ENCODE measurements around the gene POLR3GL. TPM values are rescaled to one million over a fixed set of nuclear protein-coding genes. Genes with fewer than 3 reads are reported as not detected.

The POLR3GL gene
- total and polyA plus RNA-seq, 2 experiments from 2014 or later = 3.1 to 9.5 TPM

DNA sequence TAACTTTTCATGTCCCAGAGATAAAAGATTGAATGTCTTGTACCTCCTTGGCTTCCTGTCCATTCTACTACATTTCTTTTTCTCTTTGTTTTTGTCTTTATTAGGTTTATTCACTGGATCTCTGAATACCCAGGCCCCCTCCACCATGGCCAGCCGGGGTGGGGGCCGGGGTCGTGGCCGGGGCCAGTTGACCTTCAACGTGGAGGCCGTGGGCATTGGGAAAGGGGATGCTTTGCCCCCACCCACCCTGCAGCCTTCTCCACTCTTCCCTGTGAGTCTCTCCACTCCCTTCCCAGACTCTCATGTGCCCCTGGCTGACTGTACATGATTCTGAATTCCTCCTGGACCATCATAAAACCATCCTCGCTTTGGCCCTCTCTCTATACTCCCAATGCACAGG lies 10.2 kb downstream of the POLR3GL start:
- no peak overlapping the region for H3K4me3 ChIP-seq
- H3K9me3 Mint-ChIP-seq = no peaks in the 10 kb centered on the region
- peaks cover 2% of the 10 kb centered on the region for H3K27me3 Mint-ChIP-seq (ENCODE audit: insufficient read depth, low read depth, poor library complexity)
- H3K4me1 Mint-ChIP-seq = no peaks in the 10 kb centered on the region; the same call in 2 of the 3 replicates
- no peak overlapping the region for H3K27ac ChIP-seq (ENCODE audit: low read depth)
- H3F3A ChIP-seq (replicated peaks; ENCODE audit: low read depth) = no peaks in the 10 kb centered on the region
- no peak for DNase-seq (ENCODE audit: low spot score)
- H3K36me3 Mint-ChIP-seq (ENCODE audit: low read depth) = no peaks in the 10 kb centered on the region
- H3K4me3 Mint-ChIP-seq = no peak overlapping the region
- no peak overlapping the region for H2AFZ ChIP-seq
- H3K4me1 ChIP-seq (ENCODE audit: insufficient read depth) = peaks cover 12% of the 10 kb centered on the region
- TF ChIP-seq, protein P1, sequence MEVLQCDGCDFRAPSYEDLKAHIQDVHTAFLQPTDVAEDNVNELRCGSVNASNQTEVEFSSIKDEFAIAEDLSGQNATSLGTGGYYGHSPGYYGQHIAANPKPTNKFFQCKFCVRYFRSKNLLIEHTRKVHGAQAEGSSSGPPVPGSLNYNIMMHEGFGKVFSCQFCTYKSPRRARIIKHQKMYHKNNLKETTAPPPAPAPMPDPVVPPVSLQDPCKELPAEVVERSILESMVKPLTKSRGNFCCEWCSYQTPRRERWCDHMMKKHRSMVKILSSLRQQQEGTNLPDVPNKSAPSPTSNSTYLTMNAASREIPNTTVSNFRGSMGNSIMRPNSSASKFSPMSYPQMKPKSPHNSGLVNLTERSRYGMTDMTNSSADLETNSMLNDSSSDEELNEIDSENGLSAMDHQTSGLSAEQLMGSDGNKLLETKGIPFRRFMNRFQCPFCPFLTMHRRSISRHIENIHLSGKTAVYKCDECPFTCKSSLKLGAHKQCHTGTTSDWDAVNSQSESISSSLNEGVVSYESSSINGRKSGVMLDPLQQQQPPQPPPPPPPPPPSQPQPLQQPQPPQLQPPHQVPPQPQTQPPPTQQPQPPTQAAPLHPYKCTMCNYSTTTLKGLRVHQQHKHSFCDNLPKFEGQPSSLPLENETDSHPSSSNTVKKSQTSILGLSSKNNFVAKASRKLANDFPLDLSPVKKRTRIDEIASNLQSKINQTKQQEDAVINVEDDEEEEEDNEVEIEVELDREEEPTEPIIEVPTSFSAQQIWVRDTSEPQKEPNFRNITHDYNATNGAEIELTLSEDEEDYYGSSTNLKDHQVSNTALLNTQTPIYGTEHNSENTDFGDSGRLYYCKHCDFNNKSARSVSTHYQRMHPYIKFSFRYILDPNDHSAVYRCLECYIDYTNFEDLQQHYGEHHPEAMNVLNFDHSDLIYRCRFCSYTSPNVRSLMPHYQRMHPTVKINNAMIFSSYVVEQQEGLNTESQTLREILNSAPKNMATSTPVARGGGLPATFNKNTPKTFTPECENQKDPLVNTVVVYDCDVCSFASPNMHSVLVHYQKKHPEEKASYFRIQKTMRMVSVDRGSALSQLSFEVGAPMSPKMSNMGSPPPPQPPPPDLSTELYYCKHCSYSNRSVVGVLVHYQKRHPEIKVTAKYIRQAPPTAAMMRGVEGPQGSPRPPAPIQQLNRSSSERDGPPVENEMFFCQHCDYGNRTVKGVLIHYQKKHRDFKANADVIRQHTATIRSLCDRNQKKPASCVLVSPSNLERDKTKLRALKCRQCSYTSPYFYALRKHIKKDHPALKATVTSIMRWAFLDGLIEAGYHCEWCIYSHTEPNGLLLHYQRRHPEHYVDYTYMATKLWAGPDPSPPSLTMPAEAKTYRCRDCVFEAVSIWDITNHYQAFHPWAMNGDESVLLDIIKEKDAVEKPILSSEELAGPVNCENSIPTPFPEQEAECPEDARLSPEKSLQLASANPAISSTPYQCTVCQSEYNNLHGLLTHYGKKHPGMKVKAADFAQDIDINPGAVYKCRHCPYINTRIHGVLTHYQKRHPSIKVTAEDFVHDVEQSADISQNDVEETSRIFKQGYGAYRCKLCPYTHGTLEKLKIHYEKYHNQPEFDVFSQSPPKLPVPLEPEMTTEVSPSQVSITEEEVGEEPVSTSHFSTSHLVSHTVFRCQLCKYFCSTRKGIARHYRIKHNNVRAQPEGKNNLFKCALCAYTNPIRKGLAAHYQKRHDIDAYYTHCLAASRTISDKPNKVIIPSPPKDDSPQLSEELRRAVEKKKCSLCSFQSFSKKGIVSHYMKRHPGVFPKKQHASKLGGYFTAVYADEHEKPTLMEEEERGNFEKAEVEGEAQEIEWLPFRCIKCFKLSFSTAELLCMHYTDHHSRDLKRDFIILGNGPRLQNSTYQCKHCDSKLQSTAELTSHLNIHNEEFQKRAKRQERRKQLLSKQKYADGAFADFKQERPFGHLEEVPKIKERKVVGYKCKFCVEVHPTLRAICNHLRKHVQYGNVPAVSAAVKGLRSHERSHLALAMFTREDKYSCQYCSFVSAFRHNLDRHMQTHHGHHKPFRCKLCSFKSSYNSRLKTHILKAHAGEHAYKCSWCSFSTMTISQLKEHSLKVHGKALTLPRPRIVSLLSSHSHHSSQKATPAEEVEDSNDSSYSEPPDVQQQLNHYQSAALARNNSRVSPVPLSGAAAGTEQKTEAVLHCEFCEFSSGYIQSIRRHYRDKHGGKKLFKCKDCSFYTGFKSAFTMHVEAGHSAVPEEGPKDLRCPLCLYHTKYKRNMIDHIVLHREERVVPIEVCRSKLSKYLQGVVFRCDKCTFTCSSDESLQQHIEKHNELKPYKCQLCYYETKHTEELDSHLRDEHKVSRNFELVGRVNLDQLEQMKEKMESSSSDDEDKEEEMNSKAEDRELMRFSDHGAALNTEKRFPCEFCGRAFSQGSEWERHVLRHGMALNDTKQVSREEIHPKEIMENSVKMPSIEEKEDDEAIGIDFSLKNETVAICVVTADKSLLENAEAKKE (CRISPR knock-in tag; IDR thresholded peaks at IDR 0.05) = no peak
- no peak for TF ChIP-seq NANOG (IDR thresholded peaks at IDR 0.05; ENCODE audit: borderline replicate concordance)
- no peak for TF ChIP-seq JUNB (IDR thresholded peaks at IDR 0.05; ENCODE audit: unreplicated experiment)
- TF ChIP-seq CREB1 (CRISPR knock-in tag; IDR thresholded peaks at IDR 0.05; ENCODE audit: low read depth) = no peak
- TF ChIP-seq, protein P2, sequence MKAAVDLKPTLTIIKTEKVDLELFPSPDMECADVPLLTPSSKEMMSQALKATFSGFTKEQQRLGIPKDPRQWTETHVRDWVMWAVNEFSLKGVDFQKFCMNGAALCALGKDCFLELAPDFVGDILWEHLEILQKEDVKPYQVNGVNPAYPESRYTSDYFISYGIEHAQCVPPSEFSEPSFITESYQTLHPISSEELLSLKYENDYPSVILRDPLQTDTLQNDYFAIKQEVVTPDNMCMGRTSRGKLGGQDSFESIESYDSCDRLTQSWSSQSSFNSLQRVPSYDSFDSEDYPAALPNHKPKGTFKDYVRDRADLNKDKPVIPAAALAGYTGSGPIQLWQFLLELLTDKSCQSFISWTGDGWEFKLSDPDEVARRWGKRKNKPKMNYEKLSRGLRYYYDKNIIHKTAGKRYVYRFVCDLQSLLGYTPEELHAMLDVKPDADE (IDR thresholded peaks at IDR 0.05) = no peak
- no peak for TF ChIP-seq POLR2AphosphoS5 (IDR thresholded peaks at IDR 0.05; ENCODE audit: low read depth)
- TF ChIP-seq, protein P3, sequence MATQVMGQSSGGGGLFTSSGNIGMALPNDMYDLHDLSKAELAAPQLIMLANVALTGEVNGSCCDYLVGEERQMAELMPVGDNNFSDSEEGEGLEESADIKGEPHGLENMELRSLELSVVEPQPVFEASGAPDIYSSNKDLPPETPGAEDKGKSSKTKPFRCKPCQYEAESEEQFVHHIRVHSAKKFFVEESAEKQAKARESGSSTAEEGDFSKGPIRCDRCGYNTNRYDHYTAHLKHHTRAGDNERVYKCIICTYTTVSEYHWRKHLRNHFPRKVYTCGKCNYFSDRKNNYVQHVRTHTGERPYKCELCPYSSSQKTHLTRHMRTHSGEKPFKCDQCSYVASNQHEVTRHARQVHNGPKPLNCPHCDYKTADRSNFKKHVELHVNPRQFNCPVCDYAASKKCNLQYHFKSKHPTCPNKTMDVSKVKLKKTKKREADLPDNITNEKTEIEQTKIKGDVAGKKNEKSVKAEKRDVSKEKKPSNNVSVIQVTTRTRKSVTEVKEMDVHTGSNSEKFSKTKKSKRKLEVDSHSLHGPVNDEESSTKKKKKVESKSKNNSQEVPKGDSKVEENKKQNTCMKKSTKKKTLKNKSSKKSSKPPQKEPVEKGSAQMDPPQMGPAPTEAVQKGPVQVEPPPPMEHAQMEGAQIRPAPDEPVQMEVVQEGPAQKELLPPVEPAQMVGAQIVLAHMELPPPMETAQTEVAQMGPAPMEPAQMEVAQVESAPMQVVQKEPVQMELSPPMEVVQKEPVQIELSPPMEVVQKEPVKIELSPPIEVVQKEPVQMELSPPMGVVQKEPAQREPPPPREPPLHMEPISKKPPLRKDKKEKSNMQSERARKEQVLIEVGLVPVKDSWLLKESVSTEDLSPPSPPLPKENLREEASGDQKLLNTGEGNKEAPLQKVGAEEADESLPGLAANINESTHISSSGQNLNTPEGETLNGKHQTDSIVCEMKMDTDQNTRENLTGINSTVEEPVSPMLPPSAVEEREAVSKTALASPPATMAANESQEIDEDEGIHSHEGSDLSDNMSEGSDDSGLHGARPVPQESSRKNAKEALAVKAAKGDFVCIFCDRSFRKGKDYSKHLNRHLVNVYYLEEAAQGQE (IDR thresholded peaks at IDR 0.05; ENCODE audit: unreplicated experiment) = no peak
- no peak for TF ChIP-seq ZNF114 (CRISPR knock-in tag; IDR thresholded peaks at IDR 0.05)
- TF ChIP-seq EZH2 (IDR thresholded peaks at IDR 0.05; ENCODE audit: low read depth, unreplicated experiment) = no peak
- no peak for TF ChIP-seq STAT1 (IDR thresholded peaks at IDR 0.05; ENCODE audit: unreplicated experiment)
- TF ChIP-seq, protein P4, sequence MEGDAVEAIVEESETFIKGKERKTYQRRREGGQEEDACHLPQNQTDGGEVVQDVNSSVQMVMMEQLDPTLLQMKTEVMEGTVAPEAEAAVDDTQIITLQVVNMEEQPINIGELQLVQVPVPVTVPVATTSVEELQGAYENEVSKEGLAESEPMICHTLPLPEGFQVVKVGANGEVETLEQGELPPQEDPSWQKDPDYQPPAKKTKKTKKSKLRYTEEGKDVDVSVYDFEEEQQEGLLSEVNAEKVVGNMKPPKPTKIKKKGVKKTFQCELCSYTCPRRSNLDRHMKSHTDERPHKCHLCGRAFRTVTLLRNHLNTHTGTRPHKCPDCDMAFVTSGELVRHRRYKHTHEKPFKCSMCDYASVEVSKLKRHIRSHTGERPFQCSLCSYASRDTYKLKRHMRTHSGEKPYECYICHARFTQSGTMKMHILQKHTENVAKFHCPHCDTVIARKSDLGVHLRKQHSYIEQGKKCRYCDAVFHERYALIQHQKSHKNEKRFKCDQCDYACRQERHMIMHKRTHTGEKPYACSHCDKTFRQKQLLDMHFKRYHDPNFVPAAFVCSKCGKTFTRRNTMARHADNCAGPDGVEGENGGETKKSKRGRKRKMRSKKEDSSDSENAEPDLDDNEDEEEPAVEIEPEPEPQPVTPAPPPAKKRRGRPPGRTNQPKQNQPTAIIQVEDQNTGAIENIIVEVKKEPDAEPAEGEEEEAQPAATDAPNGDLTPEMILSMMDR (conservative IDR thresholded peaks at IDR 0.05; ENCODE audit: low read depth in 2 of 2) = no peak
- no peak for TF ChIP-seq ZNF331 (CRISPR knock-in tag; IDR thresholded peaks at IDR 0.05; ENCODE audit: low read depth)
- TF ChIP-seq EZH2phosphoT487 (IDR thresholded peaks at IDR 0.05; ENCODE audit: unreplicated experiment) = no peak
- ATAC-seq = no peak
- no peaks in the 10 kb centered on the region for H3K36me3 ChIP-seq (ENCODE audit: insufficient read depth)
- no peak overlapping the region for H3K4me2 ChIP-seq
- no peaks in the 10 kb centered on the region for H3K9me2 ChIP-seq (ENCODE audit: insufficient read depth)
- H3K27ac Mint-ChIP-seq = no peak overlapping the region
- no peaks in the 10 kb centered on the region for H3K27me3 ChIP-seq (ENCODE audit: insufficient read depth)
- H4K20me1 ChIP-seq (replicated peaks; ENCODE audit: insufficient read depth) = no peaks in the 10 kb centered on the region
- H3K79me2 ChIP-seq (replicated peaks; ENCODE audit: insufficient read depth) = no peaks in the 10 kb centered on the region
